Duodenal mucosa (tissue), 2 donors: ENCODE measurements around the gene CHST15.
A peak's percentile ranks its signal among the peaks of the same experiment; 100 is the strongest.

Experiments used
- H3K27ac ChIP-seq: one replicate; pipeline ENCODE4 v1.7.0; 2013; ENCODE audit warnings: low read depth, low read length
- H3K27me3 ChIP-seq, 2 donors: one replicate each; pipeline ENCODE4 v1.7.0; 2013; ENCODE audit warnings: low read length in 2 of 2, control low read depth in 1 of 2; ENCODE audit not compliant: insufficient read depth in 2 of 2, control insufficient read depth in 1 of 2
- H3K36me3 ChIP-seq, 2 donors: one replicate each; pipeline ENCODE4 v1.7.0; 2013; ENCODE audit warnings: low read length in 2 of 2, control low read depth in 1 of 2; ENCODE audit not compliant: insufficient read depth in 2 of 2, control insufficient read depth in 1 of 2
- H3K4me1 ChIP-seq, 2 donors: one replicate each; pipeline ENCODE4 v1.7.0; 2013; ENCODE audit warnings: low read length in 2 of 2, control low read depth in 1 of 2; ENCODE audit not compliant: insufficient read depth in 2 of 2, control insufficient read depth in 1 of 2
- H3K4me3 ChIP-seq, 2 donors: one replicate each; pipeline ENCODE4 v1.7.0; 2013; ENCODE audit warnings: low read length in 2 of 2, low read depth in 1 of 2
- H3K9ac ChIP-seq, 2 donors: one replicate each; pipeline ENCODE4 v1.7.0; 2013; ENCODE audit warnings: low read length in 2 of 2, low read depth in 1 of 2
- H3K9me3 ChIP-seq, 2 donors: one replicate each; pipeline ENCODE4 v1.7.0; 2013; ENCODE audit warnings: low read length in 2 of 2, control low read depth in 1 of 2; ENCODE audit not compliant: control insufficient read depth in 1 of 2

Gene CHST15

GRCh38 chr10:124092860-124093773, at the start of gene CHST15:
TSS of gene CHST15 (minus strand) at chr10:124093598. CDS start at chr10:124046212, 47,386 bp downstream.
- peak within 1 kb of the TSS; percentile 39 to 43 for H3K9ac ChIP-seq
- H3K27me3 ChIP-seq: peaks cover 42 to 53% of the 10 kb centered on the region in 2 donors
- H3K4me3 ChIP-seq: peak within 1 kb of the TSS; percentile 65 to 68
- no peaks in the 10 kb centered on the region for H3K36me3 ChIP-seq
- H3K4me1 ChIP-seq: peaks cover 32 to 46% of the 10 kb centered on the region in 2 donors
- peak within 1 kb of the TSS; percentile 70 for H3K27ac ChIP-seq
- peaks cover 4 to 6% of the 10 kb centered on the region in 2 donors for H3K9me3 ChIP-seq

GRCh38 chr10:124142960-124143359, 49.6 kb upstream of the CHST15 start:
- Histone ChIP-seq H3K4me1 (peaks cover 3 to 14% of the 10 kb centered on the region in 2 donors), H3K27me3 (no peaks in the 10 kb centered on the region), H3K9me3 (no peaks in the 10 kb centered on the region)

GRCh38 chr10:124142006-124142739, 48.8 kb upstream of the CHST15 start:
- no peak overlapping the region for H3K27ac ChIP-seq
- H3K4me1 ChIP-seq: peaks cover 3 to 14% of the 10 kb centered on the region in 2 donors
- no peak overlapping the region for H3K9ac ChIP-seq
- H3K9me3 ChIP-seq: no peaks in the 10 kb centered on the region
- H3K36me3 ChIP-seq: no peaks in the 10 kb centered on the region
- peak overlapping the region in 1 of 2 donors; percentile 16 for H3K4me3 ChIP-seq
- H3K27me3 ChIP-seq: no peaks in the 10 kb centered on the region

More at GRCh38 chr10:124142960-124143359, 49.6 kb upstream of the CHST15 start:
- Histone ChIP-seq H3K27ac (no peak overlapping the region), H3K4me3 (peak overlapping the region in 1 of 2 donors; percentile 16), H3K9ac (no peak overlapping the region), H3K36me3 (no peaks in the 10 kb centered on the region)

- Histone ChIP-seq H3K9me3 (no peaks in the 10 kb centered on the region), H3K4me3 (no peak overlapping the region), H3K27ac (no peak overlapping the region)
These were observed 45.5 kb upstream of the CHST15 start for GRCh38 chr10:124138883-124139348.

GRCh38 chr10:124138195-124138882, 44.9 kb upstream of the CHST15 start:
- H3K4me3 ChIP-seq: no peak overlapping the region
- H3K9ac ChIP-seq: no peak overlapping the region
- no peaks in the 10 kb centered on the region for H3K27me3 ChIP-seq
- peaks cover 0 to 5% of the 10 kb centered on the region in 2 donors for H3K4me1 ChIP-seq
- no peak overlapping the region for H3K27ac ChIP-seq
- no peaks in the 10 kb centered on the region for H3K36me3 ChIP-seq
- no peaks in the 10 kb centered on the region for H3K9me3 ChIP-seq

More at GRCh38 chr10:124138883-124139348, 45.5 kb upstream of the CHST15 start:
- Histone ChIP-seq H3K9ac (no peak overlapping the region), H3K4me1 (peaks cover 0 to 5% of the 10 kb centered on the region in 2 donors), H3K36me3 (no peaks in the 10 kb centered on the region), H3K27me3 (no peaks in the 10 kb centered on the region)

- no peaks in the 10 kb centered on the region for H3K9me3 ChIP-seq
- no peaks in the 10 kb centered on the region for H3K36me3 ChIP-seq
- no peak overlapping the region for H3K27ac ChIP-seq
- H3K27me3 ChIP-seq: no peaks in the 10 kb centered on the region
- H3K4me3 ChIP-seq: no peak overlapping the region
- H3K4me1 ChIP-seq: no peaks in the 10 kb centered on the region
- H3K9ac ChIP-seq: no peak overlapping the region
These were observed 41.0 kb upstream of the CHST15 start for GRCh38 chr10:124134251-124134893.

- Histone ChIP-seq H3K36me3 (no peaks in the 10 kb centered on the region), H3K9me3 (no peaks in the 10 kb centered on the region), H3K27me3 (no peaks in the 10 kb centered on the region), H3K4me3 (no peak overlapping the region), H3K27ac (no peak overlapping the region), H3K9ac (no peak overlapping the region), H3K4me1 (no peaks in the 10 kb centered on the region)
These were observed 39.5 kb upstream of the CHST15 start for GRCh38 chr10:124132876-124133275.

GRCh38 chr10:124132306-124132705, 38.9 kb upstream of the CHST15 start:
- no peak overlapping the region for H3K4me3 ChIP-seq
- H3K27ac ChIP-seq: no peak overlapping the region
- H3K27me3 ChIP-seq: no peaks in the 10 kb centered on the region

GRCh38 chr10:124131172-124131571, 37.8 kb upstream of the CHST15 start:
- H3K9me3 ChIP-seq: no peaks in the 10 kb centered on the region
- H3K27ac ChIP-seq: no peak overlapping the region
- no peaks in the 10 kb centered on the region for H3K36me3 ChIP-seq
- no peak overlapping the region for H3K4me3 ChIP-seq
- no peaks in the 10 kb centered on the region for H3K27me3 ChIP-seq
- H3K4me1 ChIP-seq: no peaks in the 10 kb centered on the region
- H3K9ac ChIP-seq: no peak overlapping the region

More at GRCh38 chr10:124132306-124132705, 38.9 kb upstream of the CHST15 start:
- Histone ChIP-seq H3K4me1 (no peaks in the 10 kb centered on the region), H3K9me3 (no peaks in the 10 kb centered on the region), H3K9ac (no peak overlapping the region), H3K36me3 (no peaks in the 10 kb centered on the region)
